Measurements from ENCODE around the gene MAEA. TPM values are rescaled to one million over a fixed set of nuclear protein-coding genes. Genes with fewer than 3 reads are reported as not detected.

MAEA gene
- total RNA-seq, 1 donor from 2014 or later: 74.0 TPM

DNA sequence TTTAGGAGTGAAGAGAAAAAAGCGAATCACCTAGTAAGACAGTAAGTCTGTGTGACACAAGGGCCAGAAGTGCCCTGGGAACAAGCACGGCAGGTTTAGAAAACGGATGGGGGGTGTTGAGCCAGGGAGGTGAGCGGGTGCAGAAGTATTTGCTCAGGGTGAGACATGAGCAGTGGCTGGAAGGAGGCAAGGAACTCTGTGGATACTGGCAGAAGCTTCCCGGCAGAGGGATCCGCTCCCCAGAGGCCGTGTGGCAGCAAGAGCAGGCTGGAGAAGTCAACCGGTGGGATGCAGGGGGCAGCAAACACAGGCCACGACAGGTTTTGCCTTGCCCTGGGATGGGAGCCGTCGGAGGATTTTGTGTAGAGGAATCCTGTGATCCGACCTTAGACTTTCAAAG lies 55.0 kb downstream of the MAEA start:
- no peaks in the 10 kb centered on the region for H3K27me3 Mint-ChIP-seq (ENCODE audit: low read depth)
- DNase-seq (ENCODE audit: low read depth, low spot score): no peak
- H3K27ac Mint-ChIP-seq (ENCODE audit: unreplicated experiment): no peak overlapping the region
- peaks cover 37% of the 10 kb centered on the region for H3K4me1 Mint-ChIP-seq
- H3K36me3 Mint-ChIP-seq (ENCODE audit: low read depth): peaks cover 10% of the 10 kb centered on the region
- H3K9me3 Mint-ChIP-seq: no peaks in the 10 kb centered on the region
- H3K4me3 Mint-ChIP-seq: peak overlapping the region; percentile 93
- TF ChIP-seq, protein P1, sequence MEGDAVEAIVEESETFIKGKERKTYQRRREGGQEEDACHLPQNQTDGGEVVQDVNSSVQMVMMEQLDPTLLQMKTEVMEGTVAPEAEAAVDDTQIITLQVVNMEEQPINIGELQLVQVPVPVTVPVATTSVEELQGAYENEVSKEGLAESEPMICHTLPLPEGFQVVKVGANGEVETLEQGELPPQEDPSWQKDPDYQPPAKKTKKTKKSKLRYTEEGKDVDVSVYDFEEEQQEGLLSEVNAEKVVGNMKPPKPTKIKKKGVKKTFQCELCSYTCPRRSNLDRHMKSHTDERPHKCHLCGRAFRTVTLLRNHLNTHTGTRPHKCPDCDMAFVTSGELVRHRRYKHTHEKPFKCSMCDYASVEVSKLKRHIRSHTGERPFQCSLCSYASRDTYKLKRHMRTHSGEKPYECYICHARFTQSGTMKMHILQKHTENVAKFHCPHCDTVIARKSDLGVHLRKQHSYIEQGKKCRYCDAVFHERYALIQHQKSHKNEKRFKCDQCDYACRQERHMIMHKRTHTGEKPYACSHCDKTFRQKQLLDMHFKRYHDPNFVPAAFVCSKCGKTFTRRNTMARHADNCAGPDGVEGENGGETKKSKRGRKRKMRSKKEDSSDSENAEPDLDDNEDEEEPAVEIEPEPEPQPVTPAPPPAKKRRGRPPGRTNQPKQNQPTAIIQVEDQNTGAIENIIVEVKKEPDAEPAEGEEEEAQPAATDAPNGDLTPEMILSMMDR (conservative IDR thresholded peaks at IDR 0.05): no peak

DNA sequence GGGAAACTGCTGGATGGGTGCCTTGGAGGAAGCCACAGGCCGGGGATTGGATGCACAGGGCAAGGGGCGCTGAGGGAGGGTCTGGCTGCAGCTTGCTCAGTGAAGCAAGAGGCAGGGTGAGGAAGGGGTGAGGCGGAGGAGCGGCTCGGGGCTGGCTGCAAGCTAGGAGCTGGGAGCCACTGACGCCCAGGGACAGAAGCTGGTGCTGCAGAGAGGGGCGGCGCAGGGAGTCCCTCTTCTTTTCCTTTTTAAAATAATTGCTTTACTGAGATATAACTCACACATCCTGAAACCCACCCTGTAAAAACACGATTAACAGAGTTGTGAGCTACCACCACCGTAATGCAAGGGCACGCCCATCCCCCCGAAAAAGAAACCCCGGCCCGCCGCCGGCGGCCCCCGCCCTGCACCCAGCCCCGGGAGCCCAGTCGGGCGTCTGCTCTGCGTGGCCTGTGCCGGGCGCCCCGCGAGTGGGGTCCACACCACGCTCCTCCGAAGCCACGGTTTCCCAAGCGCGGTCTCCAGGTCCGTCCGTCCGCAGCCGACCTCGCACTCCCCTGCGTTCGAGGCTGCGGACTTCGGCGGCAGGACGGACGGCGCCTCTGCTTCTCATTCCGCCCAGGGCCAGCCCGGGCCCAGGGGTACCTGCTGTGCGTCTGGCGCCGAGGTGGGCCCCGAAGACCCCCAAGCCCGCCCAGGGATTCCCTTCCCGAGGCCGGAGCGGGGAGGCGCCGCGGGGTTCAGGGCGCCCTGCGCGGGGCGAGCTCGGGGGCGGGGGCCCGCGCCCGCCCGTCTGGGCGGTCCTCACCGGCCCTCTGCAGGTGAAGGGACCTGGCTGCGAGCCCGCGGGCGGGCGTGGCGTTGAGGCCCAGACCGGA lies 56.5 kb downstream of the MAEA start:
- H3K27me3 Mint-ChIP-seq (ENCODE audit: low read depth): no peaks in the 10 kb centered on the region
- no peaks in the 10 kb centered on the region for H3K9me3 Mint-ChIP-seq
- peak overlapping the region; percentile 16 for H3K27ac Mint-ChIP-seq (ENCODE audit: unreplicated experiment)
- H3K36me3 Mint-ChIP-seq (ENCODE audit: low read depth): peaks cover 9% of the 10 kb centered on the region
- TF ChIP-seq, protein P1 (conservative IDR thresholded peaks at IDR 0.05): peak; percentile 44
- peaks cover 37% of the 10 kb centered on the region for H3K4me1 Mint-ChIP-seq
- DNase-seq (ENCODE audit: low read depth, low spot score): peak; percentile 56
- peak overlapping the region; percentile 93 for H3K4me3 Mint-ChIP-seq

DNA sequence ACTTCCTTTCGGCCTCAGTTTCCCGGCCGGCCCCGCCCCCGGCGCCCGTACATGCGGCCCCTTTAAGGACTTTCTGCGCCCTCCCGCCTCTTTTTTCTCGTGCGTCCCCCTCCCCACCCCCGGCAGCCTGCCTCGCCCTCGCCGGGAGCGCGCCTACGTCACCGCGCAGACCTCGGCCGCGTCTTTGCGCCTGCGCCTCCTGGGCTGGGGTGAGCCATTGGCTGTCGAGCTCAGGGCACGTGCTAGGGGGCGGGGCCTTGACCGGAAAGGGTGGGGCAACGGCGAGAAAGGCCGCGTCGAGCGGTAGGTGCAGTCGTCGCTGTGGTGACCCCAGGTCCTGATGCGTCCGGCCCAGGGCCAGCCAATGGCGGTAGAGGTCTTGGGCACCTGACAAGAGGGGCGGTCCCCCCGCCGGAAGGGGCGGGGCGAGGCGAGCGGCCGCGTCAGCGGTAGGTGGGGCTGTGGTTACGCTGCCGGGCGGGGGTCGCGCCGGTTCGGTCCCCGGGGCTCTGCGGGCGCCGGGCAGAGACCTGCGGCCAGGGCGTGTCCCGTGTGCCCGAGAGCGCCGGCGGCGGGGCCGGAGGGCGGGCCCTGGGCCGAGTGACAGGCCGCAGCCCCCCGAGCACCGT lies 57.2 kb downstream of the MAEA start, which contains the start of gene UVSSA:
UVSSA (plus strand) TSS at position 428 of the 629 bp plus-strand sequence. CDS start 884 bp downstream, outside the sequence.
- H3K4me3 Mint-ChIP-seq: peak within 1 kb of the TSS; percentile 95
- TF ChIP-seq, protein P1 (conservative IDR thresholded peaks at IDR 0.05): no peak
- no peaks in the 10 kb centered on the region for H3K9me3 Mint-ChIP-seq
- no peaks in the 10 kb centered on the region for H3K27me3 Mint-ChIP-seq (ENCODE audit: low read depth)
- DNase-seq (ENCODE audit: low read depth, low spot score): peak; percentile 100
- peaks cover 41% of the 10 kb centered on the region for H3K4me1 Mint-ChIP-seq
- H3K36me3 Mint-ChIP-seq (ENCODE audit: low read depth): peaks cover 5% of the 10 kb centered on the region
- H3K27ac Mint-ChIP-seq (ENCODE audit: unreplicated experiment): peak within 1 kb of the TSS; percentile 83

DNA sequence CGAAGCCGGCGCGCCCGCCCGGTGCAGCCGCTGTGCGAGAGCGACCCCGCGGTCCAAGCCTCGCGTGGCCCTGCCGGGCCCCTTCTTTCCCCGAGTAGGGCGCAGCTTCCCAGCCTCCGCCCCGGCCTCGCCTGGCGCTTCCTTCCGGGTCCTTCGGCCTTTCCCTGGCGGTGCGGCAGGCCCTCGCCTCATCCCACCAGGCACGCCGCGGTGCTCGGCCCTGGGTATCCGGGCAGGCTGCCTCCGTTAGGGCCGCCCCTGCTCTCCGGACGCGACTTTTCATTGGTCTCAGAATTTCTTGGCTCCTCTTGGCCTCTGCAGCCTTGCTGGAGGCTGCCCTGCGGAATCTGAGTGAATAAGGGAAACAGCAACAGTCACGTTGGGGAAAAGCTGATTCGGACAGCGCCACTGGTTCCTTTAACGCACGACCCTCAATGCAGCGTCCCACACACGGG lies 57.7 kb downstream of the MAEA start:
- no peaks in the 10 kb centered on the region for H3K27me3 Mint-ChIP-seq (ENCODE audit: low read depth)
- H3K4me1 Mint-ChIP-seq: peaks cover 40% of the 10 kb centered on the region
- peaks cover 2% of the 10 kb centered on the region for H3K36me3 Mint-ChIP-seq (ENCODE audit: low read depth)
- H3K27ac Mint-ChIP-seq (ENCODE audit: unreplicated experiment): peak overlapping the region; percentile 83
- peak overlapping the region; percentile 92 for H3K4me3 Mint-ChIP-seq
- no peaks in the 10 kb centered on the region for H3K9me3 Mint-ChIP-seq
- peak; percentile 50 for DNase-seq (ENCODE audit: low read depth, low spot score)
- TF ChIP-seq, protein P1 (conservative IDR thresholded peaks at IDR 0.05): no peak

DNA sequence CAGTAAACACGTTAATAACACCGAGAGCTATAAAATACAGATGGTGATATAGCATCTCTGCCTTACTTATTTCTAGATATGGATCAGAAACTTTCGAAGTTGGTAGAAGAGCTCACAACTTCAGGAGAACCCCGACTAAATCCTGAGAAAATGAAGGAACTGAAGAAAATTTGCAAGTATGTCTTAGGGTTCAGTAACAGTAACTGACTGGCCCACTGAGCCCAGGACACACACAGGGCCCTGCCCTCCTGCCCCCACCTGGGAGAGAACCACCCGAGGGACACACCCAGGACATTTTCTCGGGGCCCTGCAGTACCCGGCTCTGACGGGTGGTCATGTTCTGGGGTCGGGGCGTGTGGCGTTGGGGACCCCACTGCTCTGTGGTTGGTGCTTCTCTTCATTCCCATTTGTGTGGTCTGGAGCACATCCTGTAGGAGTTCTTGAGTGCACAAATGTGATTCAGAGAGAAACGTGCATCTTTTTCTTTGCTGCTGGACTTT lies 58.4 kb downstream of the MAEA start:
- H3K27me3 Mint-ChIP-seq (ENCODE audit: low read depth): no peaks in the 10 kb centered on the region
- peaks cover 34% of the 10 kb centered on the region for H3K4me1 Mint-ChIP-seq
- H3K9me3 Mint-ChIP-seq: no peaks in the 10 kb centered on the region
- peak overlapping the region; percentile 92 for H3K4me3 Mint-ChIP-seq
- no peak for DNase-seq (ENCODE audit: low read depth, low spot score)
- H3K36me3 Mint-ChIP-seq (ENCODE audit: low read depth): no peaks in the 10 kb centered on the region
- TF ChIP-seq, protein P1 (conservative IDR thresholded peaks at IDR 0.05): no peak
- H3K27ac Mint-ChIP-seq (ENCODE audit: unreplicated experiment): peak overlapping the region; percentile 78

Measured in neural crest cell (in vitro differentiated cells).